Stimulated activated naive CD4-positive, alpha-beta T cell (primary cell): ENCODE results near the gene FHIT.
"Not testable (repeated sequence)": the region's sequence is repeated elsewhere in the genome, so short reads cannot be mapped to it uniquely, and the experiment has no call there.

Experiments
- DNase-seq, 6 experiments: peaks; one replicate each; lab custom pipeline; 2025; lab: John Stamatoyannopoulos, UW

Gene FHIT

DNA sequence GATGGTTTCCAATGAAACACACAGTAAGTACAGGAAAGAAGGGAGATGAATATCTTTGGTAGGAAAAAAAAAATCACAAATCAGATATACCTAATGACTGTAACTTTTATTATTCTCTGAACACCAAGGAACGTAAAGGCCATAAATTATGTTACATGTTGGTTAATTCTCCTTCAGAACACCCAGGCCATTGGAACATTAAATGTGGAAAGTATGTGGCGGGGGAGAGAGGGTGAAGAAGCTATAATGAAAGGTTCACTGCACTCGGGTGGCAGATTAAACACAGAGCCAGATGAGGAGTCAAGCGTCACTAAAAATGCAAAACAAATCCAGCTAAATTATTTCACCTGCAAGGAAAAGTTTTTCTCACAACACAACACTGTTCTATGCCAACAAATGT lies 193.8 kb downstream of the FHIT start:
- DNase-seq = no peak

DNA sequence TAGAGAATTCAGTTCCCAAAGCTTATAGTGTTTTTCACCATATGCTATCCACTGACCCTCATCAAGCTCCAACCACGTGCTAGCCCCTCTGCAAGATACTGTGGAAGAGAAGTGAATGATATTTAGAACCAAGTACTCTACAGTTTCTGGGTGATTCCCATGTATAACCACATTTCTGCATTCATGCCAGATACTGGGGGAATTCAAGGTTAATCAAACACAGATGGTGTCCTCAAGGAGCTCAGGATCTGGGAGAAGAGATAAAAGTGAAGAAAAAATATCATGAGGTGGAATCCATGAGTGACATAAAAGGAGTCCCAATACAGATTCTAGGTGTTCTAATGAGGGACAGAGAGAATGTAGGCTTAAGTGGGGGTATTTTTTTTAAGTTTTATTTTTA lies 195.8 kb downstream of the FHIT start:
- DNase-seq = no peak

DNA sequence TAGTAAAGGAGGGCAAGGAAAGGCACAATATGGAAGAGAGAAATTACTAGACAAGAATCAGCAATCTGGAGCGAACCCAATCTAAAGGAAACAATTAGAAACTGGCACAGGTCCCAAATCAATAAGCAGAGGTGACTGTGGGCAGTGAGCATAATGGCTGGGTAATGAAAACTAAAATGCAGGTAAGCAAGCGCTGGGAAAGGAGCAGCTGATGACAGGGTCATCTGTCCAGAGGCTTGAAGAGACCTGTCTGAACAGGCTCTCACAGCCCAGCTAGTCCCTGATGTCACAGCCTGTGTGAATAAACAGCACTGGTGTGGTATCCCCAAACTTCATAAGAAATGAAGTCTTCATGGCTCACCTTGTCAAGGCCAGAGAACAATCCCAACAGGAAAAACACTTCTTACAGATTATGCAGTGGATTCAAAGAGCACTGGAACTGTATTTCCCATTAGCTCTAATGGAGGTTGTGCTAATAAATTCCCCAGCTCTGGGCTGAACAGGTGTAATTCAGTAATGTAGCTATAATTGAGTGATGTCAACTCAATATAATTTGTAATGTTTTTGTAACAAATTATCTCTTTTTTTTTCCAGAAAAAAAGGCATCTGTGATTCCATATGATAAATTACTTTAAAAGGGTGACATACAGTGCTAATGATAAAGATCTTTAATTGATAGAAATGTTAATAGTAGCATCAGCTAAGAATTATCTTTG lies 197.3 kb downstream of the FHIT start:
- no peak for DNase-seq

DNA sequence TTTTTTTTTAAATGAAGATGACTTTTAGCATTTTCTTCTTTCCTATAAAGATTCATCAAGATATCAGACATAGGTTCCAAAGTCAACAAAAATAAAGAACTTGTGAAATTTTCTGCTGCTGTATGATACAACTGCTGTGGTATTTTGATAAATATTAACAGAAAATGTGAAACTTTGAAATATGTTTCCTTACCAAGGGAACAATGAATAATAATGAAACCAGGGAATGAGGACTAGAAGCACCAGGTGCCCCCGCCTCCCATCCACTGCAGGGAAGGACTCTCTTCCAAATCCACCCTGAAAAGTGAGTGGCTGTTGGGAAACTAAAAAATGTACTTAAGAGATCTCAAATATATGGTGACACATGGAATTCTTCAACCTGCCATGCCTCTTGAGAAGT lies 198.4 kb downstream of the FHIT start:
- no peak for DNase-seq

DNA sequence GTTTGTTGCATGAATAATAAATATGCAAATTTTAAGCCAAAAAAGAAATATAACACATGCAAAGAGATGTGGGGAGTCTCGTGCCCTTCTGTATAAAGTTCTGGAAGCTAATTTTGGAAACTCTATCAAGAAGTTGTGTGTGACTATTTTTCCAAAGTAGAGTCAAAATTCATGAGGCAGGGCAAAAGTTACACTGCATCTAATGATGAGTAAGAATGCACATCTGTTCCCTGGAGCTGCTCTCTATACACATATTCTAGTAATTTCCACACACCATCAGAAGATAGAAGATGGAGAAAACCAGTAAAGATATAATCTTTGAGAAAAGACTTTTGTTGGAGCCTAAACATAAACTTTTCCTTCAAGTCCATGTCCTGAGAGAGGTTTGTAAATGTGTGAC lies 199.6 kb downstream of the FHIT start:
- no peak for DNase-seq

- DNase-seq = not testable (repeated sequence)
These were observed 206.1 kb downstream of the FHIT start for GRCh38 chr3:61045169-61045568.

DNA sequence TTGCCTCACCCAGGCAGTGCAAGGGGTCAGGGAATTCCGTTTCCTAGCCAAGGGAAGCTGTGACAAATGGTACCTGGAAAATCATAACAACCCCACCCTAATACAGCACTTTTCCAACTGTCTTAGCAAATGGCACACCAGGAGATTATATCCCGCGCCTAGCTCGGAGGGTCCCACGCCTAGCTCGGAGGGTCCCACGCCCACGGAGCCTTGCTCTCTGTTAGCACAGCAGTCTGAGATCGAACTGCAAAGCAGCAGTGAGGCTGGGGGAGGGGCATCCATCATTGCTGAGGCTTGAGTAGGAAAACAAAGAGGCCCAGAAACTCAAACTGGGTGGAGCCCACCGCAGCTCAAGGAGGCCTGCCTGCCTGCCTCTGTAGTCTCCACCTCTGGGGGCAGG lies 208.1 kb downstream of the FHIT start:
- no peak for DNase-seq

DNA sequence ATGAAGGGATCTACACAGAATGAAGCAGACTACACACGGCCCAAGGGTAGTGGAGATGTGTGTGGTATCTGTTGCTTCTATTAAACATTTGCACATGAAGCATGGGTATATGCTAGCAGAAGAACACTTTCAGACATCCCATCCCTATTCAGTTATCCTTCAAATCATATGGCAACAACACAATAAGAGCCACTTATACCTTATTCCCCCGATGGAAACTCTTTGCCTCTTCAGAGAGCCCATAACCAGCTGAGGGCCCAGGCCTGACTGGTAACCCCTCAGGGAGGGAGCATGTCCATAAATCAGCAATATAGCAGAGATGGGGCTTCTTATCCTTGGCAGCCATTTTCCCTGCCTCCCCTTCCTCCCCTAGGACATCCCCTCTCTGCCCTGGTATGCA lies 210.6 kb downstream of the FHIT start:
- no peak for DNase-seq

GRCh38 chr3:61035573-61035972 lies 215.7 kb downstream of the FHIT start:
- no peak for DNase-seq

DNA sequence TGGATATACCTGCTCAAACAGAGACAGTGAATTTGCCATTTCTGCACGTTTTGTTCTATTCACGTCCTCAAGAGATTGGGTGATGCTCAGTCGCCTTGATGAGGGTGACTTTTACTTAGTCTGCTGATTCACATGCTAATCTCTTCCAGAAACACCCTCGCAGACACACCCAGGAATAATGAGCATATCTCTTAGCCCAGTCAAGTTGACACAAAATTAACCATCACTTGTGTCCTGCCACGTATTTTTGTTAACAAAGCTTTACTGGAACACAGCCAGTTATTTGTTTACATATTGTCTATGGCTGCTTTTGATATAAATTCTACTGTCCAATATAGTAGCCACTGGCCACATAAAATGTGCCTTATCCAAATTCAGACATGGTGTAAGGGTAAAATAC lies 218.3 kb downstream of the FHIT start:
- DNase-seq = no peak

DNA sequence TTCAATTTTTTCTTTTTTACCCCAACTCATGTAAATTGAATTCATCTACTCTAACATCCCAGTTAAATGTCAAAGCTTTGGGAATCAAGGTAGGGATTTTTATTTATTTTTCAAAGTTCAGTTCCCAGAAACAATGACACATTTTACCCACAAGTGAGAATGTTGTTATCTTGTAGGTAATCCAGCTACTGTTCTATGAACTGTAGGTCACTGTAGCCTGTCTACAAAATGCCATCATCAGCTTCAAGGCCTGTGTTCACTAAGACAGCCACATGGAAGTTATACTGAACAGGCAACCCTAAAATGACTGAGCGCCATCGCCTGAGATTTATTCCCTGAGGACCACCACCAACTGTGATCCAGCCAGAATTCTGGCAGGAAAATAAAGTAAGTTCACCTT lies 219.7 kb downstream of the FHIT start:
- no peak for DNase-seq

DNA sequence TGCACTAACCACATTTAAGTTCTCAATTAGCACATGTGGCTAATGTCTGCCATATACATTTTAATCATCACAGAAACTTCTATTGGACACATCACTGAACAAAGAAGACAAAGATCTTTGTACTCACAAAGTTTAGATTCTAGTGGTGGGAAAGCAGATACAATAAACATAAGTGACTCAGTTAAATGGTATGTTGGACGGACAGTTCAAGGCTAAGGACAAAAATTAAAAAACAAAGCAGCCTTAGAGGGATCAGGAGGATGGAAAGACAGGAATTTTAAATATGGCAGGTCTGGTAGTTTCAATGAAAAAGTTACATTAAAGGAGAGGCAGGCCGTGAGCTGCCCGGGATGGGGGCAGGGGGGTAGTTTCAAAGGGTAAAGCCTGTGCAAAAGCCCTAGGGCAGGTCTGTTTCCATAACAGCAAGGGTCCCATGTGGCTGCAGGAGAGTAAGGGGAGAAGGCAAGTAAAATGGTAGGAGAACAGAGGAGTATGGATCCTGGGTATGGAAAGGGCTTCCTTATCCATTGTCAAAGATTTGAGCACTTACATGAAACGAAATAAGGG lies 220.7 kb downstream of the FHIT start:
- no peak for DNase-seq

DNA sequence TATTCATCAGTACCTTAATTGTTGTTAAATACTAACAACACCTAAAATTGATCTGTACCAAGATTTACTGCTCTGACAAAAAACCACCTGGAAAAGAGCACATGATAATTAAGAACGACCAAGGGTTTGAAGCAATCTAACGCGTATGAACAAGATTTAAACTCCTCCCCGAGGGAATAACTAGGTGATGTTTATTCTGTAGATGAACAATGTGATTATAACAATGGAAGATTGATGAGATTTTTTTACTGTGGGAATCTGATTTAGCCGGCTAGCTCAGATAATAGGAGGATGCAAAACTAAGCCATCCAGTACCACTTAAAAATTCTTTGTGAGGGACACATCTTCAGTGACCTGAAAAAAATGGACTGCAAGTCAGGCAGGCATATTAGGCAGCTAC lies 222.1 kb downstream of the FHIT start:
- DNase-seq = no peak

DNA sequence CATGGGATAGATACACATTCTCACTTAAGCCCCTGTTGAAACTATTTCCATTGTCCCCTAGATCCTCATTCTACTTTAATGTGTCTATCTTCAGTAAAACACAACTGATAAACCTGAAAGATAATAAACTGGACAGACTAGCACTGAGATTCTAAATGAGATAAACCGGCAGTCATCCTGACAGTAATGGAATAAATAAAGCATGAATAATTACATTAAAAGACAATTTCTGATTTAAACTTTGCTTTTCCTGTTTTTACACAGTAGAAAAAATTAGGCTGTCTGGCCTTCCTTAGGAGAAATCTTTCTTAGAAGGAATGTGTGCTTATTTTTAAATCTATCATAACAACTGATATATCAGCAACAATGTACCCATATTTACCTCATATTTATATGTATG lies 232.4 kb downstream of the FHIT start:
- no peak for DNase-seq

DNA sequence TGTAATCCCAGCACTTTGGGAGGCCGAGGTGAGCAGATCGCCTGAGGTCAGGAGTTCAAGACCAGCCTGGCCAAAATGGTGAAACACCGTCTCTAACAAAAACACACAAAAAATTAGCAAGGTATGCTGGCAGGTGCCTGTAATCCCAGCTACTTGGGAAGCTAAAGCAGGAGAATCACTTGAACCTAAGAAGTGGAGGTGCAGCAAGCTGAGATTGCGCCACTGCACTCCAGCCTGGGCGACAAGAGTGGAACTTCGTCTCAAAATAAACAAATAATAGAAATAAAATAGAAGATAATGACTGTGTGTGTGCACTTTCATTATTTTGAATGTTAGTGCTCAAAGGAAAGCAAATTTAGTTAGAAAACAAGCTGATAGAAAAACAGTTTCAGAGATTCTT lies 234.2 kb downstream of the FHIT start:
- DNase-seq = not testable (repeated sequence)

DNA sequence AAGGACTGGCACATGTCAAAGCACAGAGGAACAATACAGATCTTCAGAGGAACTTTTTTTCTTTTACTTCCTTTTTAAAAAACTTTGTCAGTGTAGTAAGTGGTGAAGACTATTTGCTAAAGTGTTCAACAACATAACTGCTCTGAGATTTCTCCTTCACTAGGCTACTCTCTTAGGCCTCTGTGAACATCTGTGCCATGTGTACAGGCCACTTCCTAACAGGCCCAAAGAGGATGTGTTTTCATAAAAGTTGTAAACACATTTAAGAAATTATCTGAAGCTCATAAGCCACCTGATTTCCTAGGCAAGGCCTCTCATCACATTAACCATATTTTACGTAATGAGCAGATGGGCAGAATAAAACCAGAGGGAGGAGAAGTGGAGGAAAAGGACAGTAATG lies 235.4 kb downstream of the FHIT start:
- no peak for DNase-seq

GRCh38 chr3:61015408-61015807 lies 235.8 kb downstream of the FHIT start:
- DNase-seq = no peak

GRCh38 chr3:61008998-61009380 lies 242.3 kb downstream of the FHIT start:
- no peak for DNase-seq

GRCh38 chr3:61008153-61008997 lies 242.9 kb downstream of the FHIT start:
- no peak for DNase-seq

GRCh38 chr3:61005591-61005990 lies 245.7 kb downstream of the FHIT start:
- no peak for DNase-seq

DNA sequence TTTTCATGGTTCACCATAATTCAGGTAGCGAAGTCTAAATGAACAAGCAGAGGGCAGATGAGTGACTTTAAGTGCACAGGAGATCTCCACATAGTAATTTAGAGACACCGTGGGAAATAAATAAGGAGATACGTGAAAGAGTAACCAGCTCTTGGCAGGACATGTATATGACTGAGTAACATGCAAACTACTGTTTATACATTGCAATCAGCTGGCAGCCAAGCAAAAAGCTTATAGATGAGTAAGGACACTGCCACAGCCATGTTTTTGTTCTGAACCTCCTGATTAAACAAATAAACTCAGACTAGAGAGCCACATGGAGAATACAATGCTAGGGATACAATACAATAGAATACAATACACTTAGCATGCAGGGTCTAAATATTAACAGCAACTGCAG lies 252.4 kb downstream of the FHIT start:
- no peak for DNase-seq

DNA sequence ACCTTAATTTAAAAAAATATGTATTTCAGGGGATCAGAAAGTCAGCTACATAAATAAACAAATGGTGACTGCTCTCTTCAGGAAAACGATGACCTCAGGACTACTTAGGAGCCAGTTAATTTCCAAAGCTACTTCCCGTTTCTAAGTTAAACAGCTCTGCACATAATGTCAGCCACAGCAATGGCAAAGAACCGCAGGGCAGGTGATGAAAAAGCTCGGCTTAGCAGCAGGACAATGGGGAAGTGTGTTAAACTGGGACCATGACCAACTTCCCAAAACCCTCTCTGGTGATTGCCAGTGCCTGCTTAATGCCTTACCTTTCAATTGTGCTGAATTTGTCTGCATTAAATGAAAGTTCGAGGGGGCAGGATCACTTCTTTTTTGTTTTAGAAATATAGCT lies 258.9 kb downstream of the FHIT start:
- no peak for DNase-seq

DNA sequence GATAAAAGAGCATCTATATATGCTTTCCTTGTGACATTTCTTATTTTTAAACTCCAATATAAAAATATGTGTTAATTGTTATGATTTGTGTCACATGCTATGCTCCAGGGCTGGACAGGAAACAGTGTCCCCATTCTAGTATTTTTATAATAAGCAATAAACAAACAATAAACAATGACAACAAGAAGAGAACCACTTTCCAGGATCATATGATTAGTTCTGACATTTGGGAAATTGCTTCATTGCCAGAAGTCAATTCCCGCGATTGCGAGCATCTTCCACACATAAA lies 260.9 kb downstream of the FHIT start:
- DNase-seq = no peak
